Measurements from ENCODE around the gene LAMTOR2.
"Not testable (repeated sequence)": the region's sequence is repeated elsewhere in the genome, so short reads cannot be mapped to it uniquely, and the experiment has no call there.

The LAMTOR2 gene

GRCh38 chr1:156063997-156064285, 9.4 kb downstream of the LAMTOR2 start:
- TF ChIP-seq CTCF (conservative IDR thresholded peaks at IDR 0.05), result no peak
- no peak overlapping the region for H3K27ac ChIP-seq

- no peak overlapping the region for H3K27ac ChIP-seq
- no peak for TF ChIP-seq CTCF (conservative IDR thresholded peaks at IDR 0.05)
These were observed 10.0 kb downstream of the LAMTOR2 start for GRCh38 chr1:156064615-156065014.

GRCh38 chr1:156065212-156065611, 10.6 kb downstream of the LAMTOR2 start:
- no peak overlapping the region for H3K27ac ChIP-seq
- TF ChIP-seq CTCF (conservative IDR thresholded peaks at IDR 0.05), result no peak

GRCh38 chr1:156065871-156066270, 11.3 kb downstream of the LAMTOR2 start:
- no peak for TF ChIP-seq CTCF (conservative IDR thresholded peaks at IDR 0.05)
- H3K27ac ChIP-seq, result no peak overlapping the region

- no peak overlapping the region for H3K27ac ChIP-seq
- TF ChIP-seq CTCF (conservative IDR thresholded peaks at IDR 0.05), result no peak
These were observed 12.7 kb downstream of the LAMTOR2 start for GRCh38 chr1:156067262-156067661.

GRCh38 chr1:156069490-156070455, 15.2 kb downstream of the LAMTOR2 start:
- H3K27ac ChIP-seq, result no peak overlapping the region
- TF ChIP-seq CTCF (conservative IDR thresholded peaks at IDR 0.05), result no peak

- no peak overlapping the region for H3K27ac ChIP-seq
- no peak for TF ChIP-seq CTCF (conservative IDR thresholded peaks at IDR 0.05)
These were observed 16.0 kb downstream of the LAMTOR2 start for GRCh38 chr1:156070548-156070947.

- not testable (repeated sequence) for H3K27ac ChIP-seq
These were observed 16.8 kb downstream of the LAMTOR2 start for GRCh38 chr1:156071332-156071816.

Data from VCaP (cell line).